Left hindlimb (tissue), 1 donor: ENCODE data around the gene XKR7.
A peak's percentile ranks its signal among the peaks of the same experiment; 100 is the strongest.

Experiments
- DNase-seq: peaks from one replicate; pipeline ENCODE4 v3.0.0-alpha.2; 2018

The XKR7 gene

GRCh38 chr20:31945785-31946184, 22.2 kb upstream of the XKR7 start:
- DNase-seq = no peak

DNA sequence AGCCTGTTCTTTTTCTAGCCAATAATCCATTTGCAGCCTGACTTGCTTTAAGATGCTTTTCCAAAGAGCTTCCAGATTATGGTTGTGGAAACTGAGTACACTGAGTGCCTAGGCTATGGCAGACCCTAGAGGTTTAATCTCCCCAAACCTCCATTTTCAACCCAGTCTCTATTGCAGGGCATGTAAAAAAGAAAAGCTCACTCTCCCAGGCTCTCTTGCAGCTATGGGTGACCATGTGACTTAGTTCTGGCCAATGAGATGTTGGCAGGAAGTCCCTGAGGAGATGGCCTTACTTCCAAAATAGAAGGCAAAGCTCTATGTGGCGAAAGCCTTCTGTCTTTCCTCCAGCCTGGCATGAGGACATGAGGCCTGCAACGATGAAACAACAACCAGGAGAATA, 19.9 kb upstream of the XKR7 start:
- DNase-seq = no peak

GRCh38 chr20:31949877-31950646, 17.9 kb upstream of the XKR7 start:
- DNase-seq = no peak

DNA sequence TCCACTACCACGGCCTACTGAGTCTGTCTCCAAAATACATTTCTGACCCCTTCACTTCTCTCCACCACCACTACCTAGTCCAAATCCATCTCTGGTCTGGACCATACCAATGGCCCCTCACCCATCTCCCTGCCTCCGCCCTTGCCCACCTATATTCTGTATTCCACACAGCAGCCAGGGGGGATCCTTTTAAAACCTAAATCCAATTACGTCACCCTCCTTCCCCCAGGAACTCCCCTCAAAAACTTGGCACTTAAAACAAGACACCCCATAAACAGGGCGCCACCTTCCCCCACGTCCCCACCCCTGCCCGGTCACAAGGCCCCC, 16.8 kb upstream of the XKR7 start:
- no peak for DNase-seq

- peak; percentile 95 for DNase-seq
Measured at GRCh38 chr20:31951530-31952453, 16.2 kb upstream of the XKR7 start, which contains the start of gene PDRG1. TSS of gene PDRG1 (minus strand) at chr20:31952046. CDS start at chr20:31951961, 85 bp downstream.

DNA sequence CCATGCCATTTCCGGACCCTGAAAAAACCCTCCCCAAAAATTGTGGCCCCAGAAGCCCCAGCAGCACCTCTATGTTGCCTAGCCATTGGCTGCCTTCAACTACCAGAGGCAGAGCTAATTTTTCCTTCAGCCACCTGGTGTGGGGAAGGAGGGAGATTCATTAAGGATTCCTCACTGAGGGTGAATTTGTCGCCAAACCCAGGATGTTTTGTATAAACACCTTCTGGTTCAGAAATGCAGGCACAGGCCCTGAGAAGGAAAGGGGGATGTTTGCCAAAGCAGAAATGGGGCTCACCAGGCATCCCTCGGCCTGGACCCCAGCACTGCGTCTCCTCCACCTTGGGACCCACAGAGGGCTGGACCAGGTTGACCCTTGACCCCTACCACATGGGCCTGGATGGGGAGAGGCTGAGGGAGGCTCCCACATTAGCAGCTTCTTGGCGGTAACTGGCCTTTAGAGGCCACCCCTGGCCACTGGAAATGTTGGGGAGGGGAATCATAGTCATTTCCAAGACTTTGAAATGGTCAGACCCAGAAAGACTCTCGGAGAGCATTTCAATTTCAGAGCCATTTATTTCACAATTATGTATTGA, 14.3 kb upstream of the XKR7 start:
- DNase-seq = no peak

DNA sequence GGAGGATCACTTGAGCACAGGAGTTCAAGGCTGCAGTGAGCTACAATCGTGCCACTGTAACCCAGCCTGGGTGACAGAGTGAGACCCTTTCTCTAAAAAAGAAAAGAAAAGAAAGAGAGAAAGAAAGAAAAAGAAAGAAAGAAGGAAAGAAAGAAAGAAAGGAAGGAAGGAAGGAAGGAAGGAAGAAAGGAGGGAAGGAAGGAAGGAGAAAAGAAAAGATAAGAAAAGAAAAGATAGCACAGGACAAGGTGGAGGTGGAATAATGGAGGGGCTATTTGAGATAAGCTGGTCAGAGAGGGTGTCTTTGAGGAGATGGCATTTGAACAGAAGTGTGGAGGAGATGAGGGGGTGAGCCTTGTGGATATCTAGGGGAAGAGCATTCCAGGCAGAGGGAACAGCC, 13.5 kb upstream of the XKR7 start:
- DNase-seq = no peak

- DNase-seq = no peak
Measured at GRCh38 chr20:31956556-31957526, 11.1 kb upstream of the XKR7 start.

DNA sequence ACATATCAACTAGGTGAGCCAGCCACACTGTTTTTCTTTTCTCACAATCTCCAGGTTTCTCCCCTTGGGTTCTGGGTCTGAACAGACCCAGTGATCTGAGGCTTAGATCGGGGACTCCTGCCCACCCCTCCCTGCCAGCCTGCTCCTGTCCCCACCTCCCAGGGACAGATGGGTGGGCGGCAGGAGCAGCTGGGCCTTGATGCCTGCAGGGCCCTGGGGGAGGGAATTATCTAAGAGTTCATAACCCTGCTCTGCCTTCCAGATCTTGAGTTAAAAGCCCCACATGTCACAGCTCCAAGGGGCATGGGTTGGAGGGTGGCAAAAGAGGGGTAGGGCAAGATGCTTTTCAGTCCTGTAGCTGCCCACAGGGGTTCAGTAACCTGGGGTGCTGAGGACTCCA, 5.2 kb upstream of the XKR7 start:
- DNase-seq = no peak

GRCh38 chr20:31963889-31964288, 4.1 kb upstream of the XKR7 start:
- DNase-seq = no peak

GRCh38 chr20:31966991-31967655, 828 bp upstream of the XKR7 start:
- DNase-seq = no peak

DNA sequence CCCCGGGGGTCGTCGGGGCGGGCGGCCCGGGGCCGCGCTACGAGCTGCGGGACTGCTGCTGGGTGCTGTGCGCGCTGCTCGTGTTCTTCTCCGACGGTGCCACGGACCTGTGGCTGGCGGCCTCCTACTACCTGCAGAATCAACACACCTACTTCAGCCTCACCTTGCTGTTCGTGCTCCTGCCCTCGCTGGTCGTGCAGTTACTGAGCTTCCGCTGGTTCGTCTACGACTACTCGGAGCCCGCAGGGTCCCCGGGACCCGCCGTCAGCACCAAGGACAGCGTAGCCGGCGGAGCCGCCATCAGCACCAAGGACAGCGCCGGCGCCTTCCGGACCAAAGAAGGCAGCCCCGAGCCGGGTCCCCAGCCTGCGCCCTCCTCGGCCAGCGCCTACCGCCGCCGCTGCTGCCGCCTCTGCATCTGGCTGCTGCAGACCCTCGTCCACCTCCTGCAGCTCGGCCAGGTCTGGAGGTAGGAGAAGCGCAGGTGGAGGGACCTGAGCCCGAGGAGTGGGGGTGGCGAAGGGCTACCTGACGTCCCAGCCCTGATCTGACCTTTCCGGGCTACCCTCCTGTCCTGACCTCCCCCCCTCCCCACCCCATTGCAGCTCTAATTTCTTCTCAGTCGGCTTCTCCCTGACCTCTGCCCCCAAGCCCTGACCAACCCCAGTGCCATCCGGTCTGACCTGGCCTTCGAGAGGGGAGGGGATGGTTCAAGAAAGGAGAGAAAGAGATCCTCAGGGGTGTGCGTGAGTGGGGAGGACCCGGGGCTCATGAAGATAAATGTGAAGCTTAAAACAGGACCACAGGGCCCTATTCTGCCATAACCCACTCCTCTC, 558 bp downstream of the XKR7 start:
- peak; percentile 89 for DNase-seq

DNA sequence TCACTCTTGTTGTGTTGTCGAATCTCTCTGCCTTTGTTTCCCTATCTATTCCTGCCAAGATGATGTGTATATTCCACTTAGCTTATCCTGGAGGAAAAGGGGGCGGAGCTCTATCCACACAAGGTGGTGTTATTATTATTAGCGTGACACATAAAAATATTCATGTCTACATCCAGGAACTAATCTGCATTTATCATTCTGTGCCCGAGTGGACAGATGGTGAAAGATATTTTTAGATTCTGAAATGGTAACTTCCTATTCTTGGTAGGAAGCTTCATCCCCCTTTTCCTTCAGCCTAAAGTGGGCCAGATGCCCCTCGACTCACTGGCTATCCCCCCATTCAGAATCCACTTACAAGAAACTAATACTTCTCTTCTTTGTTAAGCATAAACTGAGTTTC, 2.0 kb downstream of the XKR7 start:
- DNase-seq = no peak

GRCh38 chr20:31972471-31973021, 4.6 kb downstream of the XKR7 start:
- no peak for DNase-seq

GRCh38 chr20:31974296-31974695, 6.3 kb downstream of the XKR7 start:
- DNase-seq = no peak

GRCh38 chr20:31974951-31975487, 7.1 kb downstream of the XKR7 start:
- no peak for DNase-seq

- DNase-seq = no peak
Measured at GRCh38 chr20:31975874-31976273, 7.9 kb downstream of the XKR7 start.

- no peak for DNase-seq
Measured at GRCh38 chr20:31977080-31977479, 9.1 kb downstream of the XKR7 start.

DNA sequence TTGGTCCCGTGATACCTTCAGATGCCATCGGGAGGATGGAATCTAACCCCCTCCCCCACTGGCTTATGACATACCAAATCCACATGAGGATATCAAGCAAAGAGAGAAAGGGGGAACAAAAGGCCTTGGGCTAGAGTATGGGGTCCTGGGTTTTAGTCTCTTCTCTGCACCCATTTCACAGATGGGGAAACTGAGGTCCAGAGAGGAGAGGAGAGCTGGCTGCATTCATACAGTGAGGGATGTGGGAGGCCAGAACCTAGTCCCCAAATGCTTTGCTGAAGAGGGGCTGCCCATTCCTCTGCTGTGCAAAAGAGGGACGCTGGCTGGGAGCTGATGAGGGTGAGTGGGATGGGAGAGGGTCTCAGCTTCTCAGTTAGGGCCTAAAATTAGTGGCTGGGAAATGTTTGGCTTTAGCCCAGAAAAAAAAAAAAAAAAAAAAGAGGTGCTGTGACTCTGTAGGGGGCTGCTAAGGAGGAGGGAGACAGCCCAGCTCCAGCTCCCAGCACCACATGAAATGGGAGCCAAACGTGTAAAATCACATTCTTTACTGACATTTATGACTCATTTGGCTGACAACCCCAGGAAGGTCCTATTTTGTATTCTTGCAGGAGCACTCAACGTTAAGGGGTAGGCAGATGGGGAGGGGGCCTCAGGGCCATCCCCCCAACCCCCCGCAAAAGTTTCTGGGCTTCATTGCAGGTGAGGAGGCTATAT, 11.9 kb downstream of the XKR7 start:
- DNase-seq = no peak

DNA sequence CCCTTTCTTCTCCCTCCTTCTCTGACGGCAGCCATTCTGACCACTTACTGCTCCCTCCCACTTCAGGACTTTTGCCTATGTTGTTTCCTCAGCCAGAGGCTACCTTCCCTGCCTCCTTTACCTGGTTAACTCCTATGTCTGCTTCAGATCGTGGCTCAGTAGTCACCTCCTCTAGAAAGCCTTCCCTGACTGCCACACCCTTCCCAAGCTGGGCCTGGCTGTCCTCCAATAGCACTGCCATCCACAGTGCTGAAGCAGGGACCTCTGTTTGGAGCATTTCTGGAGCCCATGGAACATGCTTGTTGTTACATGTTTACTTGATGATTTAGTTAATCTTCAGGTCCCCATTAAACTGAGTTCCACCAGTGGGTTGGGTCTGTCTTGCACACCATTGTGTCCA, 13.8 kb downstream of the XKR7 start:
- no peak for DNase-seq
